HG02840 (cell line): ENCODE measurements around the gene TUBB2B.

Experiments used
- ATAC-seq: cut with Tn5 transposase; IDR thresholded peaks from one replicate; pipeline ENCODE4 v1.9.1; 2021; ENCODE audit warnings: mild to moderate bottlenecking, moderate library complexity, moderate number of reproducible peaks; ENCODE audit not compliant: unreplicated experiment, low FRiP score

TUBB2B gene

DNA sequence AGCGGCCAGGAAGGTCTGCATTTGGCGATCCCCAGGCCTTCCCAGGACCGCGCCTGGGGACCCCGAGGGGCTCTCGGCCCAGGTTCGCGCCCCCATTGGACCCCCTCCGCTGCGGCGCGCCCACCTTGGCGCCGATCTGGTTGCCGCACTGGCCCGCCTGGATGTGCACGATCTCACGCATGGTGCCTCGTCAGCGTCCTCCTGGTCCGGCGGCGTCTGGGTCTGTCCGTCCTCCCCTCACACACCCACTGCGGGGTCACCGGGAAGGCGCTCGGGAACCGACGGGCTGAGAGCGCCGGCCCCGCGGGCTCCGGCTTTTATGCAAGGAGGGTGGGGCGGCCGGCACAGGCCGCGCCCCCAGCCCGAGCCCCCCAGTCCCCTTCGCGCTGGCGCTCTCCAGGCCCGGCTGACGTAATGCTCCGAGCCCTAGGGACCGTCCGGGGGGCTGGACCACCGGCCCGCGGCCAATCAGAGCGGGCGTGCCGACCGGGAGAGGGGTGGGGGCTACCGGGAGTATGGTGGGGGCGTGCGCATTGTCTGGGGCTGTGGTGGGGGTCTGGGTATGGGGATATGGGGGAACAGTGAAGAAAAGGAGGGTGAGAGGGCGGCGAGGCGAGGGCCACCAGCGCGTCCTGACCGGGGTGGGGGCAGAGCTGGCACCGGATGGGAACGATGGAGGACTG, at the start of gene TUBB2B:
Gene TUBB2B (minus strand): TSS at position 291 of the 683 bp plus-strand sequence. CDS start 110 bp downstream, at position 181.
- no peak for ATAC-seq

DNA sequence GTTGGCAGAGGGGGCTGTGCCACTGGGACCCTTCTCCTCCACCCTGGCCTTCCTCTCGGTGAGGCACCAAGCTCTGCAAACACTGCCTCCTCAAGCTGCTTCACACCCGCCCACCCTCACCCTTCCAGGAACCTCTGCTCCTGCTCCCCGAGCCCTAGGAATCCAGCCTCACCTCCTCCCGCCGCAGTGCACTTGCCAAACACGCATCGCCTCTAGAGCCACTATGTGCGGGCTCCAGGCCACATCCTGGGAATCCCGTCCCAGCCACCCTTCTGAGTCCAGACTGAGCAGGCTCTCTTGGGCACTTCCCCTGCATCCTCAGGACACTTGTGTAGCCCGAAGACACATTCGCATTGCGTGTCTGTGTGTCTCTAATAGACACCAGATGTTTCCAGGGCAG, 49.8 kb upstream of the TUBB2B start:
- no peak for ATAC-seq

DNA sequence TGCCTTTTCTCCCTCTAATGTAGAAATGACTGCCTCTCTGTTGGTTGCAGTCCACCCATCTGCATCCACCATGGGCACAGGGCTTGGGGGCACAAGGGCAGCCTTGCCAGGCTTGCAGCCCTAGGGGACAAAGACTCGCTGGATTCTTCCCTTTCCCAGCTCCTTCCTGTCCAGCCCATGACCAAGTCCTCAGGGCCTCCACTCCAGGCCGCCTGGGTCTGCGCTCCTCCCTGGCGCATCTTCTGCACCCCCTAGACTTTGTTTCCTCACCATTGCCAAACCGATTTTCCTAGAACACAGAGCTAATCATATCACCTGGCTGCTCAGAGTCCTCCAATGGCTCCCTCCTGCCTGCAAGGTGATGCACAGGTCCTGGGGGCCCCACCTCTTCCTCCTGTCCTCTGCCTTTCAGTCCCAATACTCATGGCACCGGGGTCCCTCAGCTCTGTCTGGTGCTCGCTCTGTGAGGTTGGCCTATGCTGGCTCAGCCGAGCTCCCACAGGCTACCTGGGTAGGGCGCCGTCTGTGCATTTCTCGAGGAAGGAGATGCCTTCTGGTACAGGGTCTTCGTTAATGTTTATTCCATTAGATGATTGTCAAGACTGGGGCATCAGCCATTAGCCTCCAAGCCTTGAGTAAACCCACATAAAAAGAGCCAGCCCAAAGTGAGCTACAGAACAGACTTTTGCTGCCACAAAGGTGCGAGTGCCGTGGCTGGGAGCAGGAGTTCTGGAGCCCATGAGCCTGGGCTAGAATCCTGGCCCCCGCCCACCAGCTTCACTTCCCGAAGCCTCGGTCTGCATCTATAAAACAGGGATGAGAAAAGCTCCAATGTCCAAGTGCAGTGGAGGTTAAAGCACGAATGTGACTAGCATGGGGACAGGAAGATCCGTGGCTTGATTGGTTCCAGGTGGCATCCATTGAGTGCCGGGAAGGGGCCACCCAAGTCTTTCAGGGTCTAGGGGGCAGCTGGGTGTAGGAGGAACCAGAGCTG, 49.0 kb upstream of the TUBB2B start:
- no peak for ATAC-seq

DNA sequence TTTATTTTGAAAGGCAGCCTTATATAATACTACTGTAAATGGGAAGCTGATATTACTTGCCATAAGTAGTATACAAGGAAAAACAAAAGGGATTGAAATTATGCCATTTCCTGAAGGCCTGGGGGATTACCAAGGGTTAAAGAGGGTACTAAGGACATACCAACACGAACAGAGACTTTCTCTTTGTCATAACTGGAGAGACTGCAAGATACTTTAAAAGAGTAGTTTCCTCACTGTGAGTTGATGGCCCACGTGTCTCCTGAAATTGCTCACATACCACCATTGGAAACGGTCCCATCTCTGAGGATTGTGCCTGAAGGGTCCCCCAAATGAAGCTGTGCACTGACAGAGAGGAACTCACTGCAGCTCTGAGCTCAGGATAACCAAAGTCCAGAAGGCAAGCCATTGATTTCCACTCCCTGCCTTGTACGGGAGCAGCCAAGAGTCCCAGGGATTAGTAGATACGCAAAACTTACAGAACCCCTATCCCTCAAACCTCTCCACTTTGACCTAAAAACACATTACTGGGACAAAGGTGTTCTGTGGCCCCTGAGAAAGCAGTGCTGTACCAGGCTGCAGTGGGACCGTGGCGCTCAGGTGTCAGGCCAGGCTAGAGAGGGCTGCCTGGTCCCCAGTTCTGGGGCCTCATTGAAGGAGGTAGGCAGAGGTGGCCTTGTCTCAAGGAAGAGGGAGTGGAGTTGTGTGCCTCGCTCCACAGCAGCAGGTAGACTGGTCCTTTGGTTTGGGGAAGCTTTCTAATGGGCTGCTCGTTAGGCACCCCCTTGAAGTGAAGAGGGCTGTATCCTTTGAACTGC, 46.5 kb upstream of the TUBB2B start:
- ATAC-seq, result no peak

DNA sequence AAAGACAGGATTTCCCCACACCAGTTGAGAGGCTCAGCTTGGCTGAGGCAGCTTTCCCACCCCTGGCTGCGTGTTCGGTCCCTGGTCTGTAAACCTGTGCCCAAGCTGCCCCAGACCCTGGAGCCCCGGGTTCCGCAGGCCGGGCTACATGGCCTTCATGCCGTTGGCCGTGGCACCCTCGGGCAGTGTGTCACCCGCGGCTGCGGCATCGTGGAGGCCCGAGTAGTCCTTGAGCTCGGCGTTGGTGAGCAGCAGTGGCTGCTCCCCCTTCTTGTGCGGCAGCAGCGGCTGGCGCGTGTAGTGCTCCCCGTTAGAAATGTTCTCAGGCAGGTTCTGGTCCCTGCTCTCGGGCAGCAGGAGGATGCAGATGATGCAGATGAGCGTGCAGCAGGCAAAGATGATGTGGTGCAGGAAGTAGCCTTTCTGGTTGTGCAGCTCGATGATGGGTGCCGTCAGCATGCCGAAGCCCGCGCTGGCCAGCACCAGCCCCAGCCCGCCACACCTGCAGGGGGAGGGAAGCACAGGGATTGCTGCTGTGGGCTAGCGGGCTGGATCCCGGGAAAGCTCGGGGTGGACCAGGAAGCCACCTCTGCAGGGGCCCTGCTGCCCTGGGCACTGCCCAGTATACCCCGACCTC, 45.6 kb upstream of the TUBB2B start:
- no peak for ATAC-seq

DNA sequence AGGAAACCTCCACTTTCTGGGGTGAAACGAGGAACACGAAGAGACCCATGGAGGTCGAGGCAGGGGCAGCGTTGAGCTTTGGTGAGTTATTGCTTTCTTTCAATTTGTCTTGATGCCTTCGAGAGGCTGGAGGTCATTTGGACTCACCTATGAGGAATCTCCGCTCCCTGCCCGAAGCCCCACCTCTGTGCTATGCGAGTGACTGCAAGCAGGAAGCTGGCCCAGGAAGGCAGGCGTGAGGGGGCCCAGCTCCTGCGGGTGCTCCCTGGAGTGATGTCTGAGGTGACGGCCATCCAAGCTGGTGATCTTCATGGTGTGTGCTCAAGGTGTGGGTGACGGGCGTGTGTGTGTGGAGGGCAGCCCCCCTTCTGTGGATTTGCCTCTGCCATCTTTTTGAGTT, 44.3 kb upstream of the TUBB2B start:
- ATAC-seq, result no peak

DNA sequence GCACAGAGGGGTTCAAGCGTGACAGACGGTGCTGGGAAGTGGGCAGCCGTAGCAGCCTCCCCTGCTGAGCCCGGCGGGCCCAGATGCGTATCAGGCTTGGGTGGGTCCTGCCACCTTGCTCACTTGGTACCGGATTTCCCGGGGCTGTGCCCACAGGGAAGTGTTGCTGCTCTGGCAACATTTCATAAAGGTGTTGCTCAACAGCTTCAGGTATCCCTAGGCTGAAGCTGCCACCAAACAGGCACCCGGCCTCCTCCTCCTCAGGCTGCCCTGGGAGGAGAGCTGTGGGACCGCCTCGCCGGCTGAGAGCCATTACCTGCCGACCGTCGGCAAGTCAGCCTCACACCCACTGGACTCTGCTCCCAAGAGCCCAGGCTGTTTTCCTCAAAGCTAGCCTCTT, 42.8 kb upstream of the TUBB2B start:
- no peak for ATAC-seq

DNA sequence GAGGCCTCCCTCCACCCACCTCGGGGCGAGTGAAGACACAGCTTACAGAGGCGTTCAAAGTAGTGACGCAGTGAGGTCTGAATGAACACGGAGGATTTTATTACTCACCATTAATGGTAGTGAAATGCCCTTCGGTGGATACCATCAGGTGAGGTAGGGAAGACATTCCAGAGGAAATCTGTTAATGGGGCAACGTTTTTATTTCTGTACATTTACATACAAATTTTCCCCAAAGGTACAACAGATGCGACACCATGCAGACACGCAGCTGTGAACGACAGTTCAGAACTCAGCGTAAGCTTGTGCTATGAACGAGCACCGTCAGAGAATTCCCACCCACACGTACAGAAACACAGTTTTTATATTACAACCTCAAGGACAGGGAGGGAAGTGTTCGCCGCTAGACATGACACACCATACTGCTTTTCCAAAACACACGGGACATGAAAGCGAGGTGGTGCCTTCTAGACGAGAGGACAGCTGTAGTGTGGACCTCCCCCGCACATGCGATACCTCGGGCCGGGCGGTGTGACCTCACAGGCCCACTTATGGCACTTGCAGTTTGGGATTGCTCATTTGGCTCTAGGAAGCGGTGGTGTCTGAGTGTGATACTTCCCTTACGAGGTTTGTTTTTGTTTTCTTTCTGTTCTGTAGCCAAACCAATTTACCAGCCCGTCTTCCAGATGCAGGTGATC, 42.0 kb upstream of the TUBB2B start:
- no peak for ATAC-seq

DNA sequence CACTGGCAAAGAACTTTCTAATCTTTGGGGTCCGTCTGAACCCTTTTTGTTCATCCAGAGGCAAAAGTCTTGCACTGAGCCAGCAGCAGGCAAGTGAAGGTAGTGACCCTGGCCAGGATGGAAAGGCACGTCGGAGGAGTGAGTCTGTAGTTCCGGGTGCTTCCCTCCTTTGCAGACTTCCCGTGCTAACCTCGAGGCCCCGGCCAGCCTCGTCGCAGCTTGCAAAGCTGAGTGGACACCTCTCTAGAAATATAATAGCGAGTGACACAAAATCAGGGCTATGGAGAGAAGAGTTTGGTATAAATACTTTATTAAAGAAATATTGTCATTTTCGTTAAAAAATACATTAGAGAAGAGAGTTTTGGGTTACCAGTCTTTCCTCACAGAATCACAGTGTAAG, 41.2 kb upstream of the TUBB2B start:
- no peak for ATAC-seq

DNA sequence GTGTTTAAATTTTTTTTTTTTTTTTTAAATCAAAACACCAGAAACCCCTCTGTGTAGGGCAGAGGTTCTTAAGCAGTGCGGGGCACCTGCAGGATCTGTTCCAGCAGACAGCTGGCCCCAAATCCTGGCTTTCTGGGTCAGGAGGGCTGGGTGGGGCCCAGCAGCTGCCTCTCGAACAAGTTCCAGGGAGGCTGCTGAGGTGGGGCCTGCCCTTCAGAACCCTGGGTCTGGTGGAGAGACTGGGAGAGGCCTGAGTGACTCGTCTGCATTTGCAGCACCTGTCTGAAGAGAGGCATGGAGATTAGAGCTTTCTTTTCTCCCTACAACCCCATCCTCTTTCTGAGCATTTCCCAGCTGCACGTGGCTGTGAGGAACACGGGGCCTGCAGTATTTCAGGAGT, 39.7 kb upstream of the TUBB2B start:
- ATAC-seq, result no peak

DNA sequence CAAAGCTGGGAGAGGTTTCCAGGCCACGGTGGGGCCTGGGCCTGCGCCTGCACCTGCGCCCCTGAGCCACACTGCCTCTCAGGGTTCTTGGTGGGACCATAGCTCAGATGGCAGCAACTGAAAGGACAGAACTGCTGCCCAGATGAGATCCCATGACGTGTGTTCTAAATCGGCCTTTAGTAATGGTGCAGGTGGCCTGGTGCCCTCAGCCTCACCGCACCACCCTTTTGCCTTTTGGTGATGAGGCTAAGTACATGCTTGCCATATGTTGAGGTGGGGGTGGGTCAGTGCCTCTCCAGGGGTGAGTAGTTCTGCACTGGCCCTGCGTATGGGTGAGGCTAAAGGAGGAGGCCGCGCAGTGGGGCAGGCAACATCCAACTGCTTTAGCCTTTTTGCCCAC, 38.7 kb upstream of the TUBB2B start:
- ATAC-seq, result no peak

DNA sequence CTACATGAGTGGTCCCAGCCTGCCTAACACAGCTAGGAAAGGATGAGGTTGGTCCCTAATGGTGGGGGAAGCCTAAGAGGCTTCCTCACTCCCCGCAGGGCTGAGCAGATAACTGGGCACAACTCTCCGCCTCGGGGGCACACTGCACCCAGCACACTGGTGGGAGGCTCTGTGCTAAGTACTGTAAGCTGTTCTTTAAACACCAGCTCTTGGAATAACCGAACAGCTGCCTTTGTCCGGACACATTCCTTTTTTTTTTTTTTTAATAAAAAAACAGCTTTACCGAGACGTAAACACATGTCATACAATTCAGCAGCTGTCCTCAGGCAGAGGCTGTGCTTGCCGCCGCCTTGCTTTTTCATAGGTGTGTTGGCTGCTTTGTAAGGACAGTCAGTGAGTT, 38.2 kb upstream of the TUBB2B start:
- no peak for ATAC-seq

DNA sequence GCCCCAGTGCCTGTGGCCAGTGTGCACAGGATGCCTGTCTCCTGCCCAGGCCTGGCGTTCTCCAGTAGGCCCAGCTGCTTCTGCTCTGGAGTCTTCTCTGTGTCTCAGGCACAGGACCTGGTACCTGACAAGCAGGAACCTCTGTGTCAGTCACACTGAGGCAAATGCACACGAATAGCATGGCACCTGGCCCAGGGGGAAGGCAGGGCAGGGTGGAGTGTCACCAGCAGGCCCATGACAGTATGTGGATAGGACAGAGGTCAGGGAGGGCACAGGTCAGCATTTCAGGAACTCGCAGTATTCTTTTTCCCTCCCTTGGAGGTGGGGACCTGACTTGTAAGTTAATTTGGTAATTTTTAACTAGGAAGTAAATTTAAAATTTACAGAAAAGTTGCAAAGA, 36.9 kb upstream of the TUBB2B start:
- ATAC-seq, result no peak

DNA sequence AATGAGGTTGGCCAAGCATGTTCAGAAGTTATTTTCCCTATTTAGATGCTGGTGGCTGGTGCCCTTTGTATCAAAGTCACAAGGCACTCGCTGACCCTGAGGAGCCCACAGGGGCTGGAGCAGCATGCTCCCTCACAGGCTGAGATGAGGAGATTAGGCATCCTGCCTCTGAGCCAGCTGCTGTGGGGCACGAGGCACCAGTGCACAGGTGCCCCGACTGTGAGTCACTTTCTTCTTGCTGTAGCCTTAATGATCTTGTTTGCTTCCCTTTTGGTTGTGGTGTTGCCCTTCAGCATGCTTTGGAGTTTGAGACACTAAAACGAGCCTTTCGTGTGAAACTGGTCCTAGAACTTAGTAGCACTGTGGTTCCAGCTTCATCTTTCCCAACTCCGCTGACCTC, 35.6 kb upstream of the TUBB2B start:
- no peak for ATAC-seq

DNA sequence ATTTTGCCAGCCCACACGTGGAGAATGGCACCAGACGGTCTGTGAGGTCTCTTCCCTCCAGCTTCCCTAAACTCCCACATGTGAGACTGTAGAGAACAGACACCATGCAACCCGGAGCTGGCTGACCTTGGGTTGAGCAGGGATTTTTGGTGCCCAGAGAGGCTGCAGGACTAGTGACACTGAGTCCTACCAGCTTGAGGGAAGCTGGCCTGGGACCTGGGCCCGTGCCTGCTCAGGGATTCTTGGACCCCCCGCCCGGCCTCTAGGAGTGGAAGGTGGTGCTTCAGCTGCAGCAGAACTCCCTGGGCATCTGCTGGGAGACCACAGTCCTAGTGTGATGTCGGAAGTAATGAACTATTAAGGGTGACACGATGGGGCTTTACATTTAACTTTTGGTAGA, 34.5 kb upstream of the TUBB2B start:
- ATAC-seq, result no peak

DNA sequence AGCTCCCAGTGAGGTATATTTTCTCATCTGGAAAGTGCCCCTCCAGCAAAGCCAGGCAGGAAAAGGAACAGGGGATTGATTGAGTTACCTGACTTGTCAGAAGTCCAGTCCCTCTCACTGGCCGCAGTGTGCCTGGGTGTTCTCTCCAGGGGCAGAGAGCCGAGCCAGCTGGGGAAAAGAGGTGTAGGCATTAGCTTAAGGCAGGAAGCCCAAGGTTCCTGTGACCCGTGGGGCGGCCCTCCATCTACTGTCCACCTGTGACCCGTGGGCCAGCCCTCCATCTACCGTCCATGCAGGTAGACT, 34.0 kb upstream of the TUBB2B start:
- no peak for ATAC-seq

DNA sequence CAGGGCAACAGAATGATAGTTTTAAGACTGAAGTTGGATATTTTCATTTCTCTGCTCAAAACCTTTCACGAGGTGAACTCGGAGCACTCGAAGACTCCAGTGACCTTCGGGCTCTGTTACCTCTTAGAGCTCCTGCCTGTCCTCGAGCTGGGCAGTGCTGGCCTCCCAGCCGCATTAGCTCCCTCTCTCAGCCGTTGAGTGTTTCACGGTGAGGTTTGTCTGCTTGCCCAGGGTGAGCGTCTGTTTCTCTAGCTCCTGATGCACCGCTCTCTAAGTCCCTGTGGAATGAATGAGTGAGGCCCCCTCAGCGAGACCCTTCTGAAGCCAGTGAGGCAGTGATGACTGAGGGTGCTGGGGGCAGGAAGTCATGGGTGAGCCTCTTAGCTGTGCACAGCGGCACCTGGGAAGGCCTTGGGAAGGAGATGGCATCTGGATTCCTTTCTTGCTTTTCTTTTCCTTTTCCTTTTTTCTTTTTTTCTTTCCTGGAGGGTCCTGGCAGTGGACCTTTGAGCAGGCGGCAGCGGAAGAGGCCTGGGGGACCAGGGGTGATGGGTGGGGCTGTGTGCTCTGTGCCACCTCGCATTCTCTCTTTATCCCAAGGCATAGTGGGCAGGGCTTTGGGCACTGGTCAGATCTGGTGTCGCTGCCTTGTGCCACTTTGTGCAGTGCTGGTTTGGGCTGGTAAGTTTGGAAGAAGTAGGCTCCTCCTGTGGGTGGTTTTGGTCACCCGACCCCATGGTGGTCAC, 33.5 kb upstream of the TUBB2B start:
- no peak for ATAC-seq

DNA sequence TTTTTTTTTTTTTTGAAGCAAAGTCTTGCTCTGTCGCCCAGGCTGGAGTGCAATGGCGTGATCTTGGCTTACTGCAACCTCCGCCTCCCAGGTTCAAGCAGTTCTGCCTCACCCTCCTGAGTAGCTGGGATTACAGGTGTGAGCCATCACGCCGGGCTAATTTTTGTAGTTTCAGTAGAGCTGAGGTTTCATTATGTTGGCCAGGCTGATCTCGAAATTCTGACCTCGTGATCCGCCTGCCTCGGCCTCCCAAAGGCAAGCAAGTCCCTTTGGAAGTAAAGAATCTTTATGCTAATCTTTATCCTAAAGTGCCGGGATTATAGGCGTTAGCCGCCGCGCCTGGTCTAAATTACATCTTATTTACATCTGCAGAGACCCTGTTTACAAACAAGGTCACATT, 32.8 kb upstream of the TUBB2B start:
- ATAC-seq, result no peak

DNA sequence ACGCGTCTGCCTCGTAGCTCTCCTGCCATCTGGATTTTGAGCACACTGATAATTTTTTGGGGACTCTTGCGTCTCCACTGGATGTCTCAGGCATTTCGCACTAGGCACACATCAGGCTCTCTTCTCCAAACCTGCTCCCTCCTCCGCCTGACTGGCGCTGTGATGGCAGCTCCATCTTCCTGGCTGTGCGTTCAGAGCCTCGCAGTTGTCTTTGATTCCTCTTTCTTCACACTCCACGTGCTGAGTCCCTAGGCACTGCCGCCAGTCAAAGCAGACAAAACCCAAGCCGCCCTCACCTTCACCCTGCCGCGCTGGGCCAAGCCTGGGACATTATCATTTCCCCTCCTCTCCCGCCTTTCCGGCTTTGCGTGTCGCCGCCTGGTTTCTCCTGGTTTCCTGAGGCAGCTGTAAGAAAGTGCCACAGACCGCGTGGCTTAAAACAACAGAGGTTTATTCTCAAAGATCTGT, 32.1 kb upstream of the TUBB2B start:
- peak; percentile 29 for ATAC-seq
